GM12878 (cell line): Measurements from ENCODE around the gene CNTN4. TPM values are rescaled to one million over a fixed set of nuclear protein-coding genes. Genes with fewer than 3 reads are reported as not detected.

Experiments used
- ATAC-seq: fragments of 200-7000 bp; cut with Tn5 transposase; 3 replicates; pipeline ENCODE4 v1.9.1; 2020; ENCODE audit warnings: mild to moderate bottlenecking, moderate library complexity
- BruUV-seq: library from RNA; stranded (reverse); fragments of 400-500 nt; replicated peaks from 2 replicates; lab custom pipeline; 2021; lab: Mats Ljungman, UMichigan
- CTCF ChIA-PET: fragments of 300-600 bp; sonication (Branson Sonifier 250); formaldehyde crosslinking; extraction: SDS; loops from one replicate; lab custom pipeline; 2021; ENCODE audit warnings: inconsistent platforms; lab: Yijun Ruan, JAX
- POLR2A ChIA-PET: fragments of 350-600 bp; formaldehyde crosslinking; extraction: SDS; loops from one replicate; lab custom pipeline; 2021; ENCODE audit warnings: inconsistent platforms; lab: Charles Lee
- RAD21 ChIA-PET: fragments of 300-600 bp; sonication (Branson Sonifier 250); formaldehyde crosslinking; loops from one replicate; lab custom pipeline; 2023; ENCODE audit warnings: antibody characterized with exemption; ENCODE audit not compliant: unreplicated experiment; lab: Charles Lee
- SMC1A ChIA-PET: fragments of 300-600 bp; sonication (Branson Sonifier 250); formaldehyde crosslinking; loops from one replicate; lab custom pipeline; 2023; ENCODE audit not compliant: unreplicated experiment, uncharacterized antibody; lab: Charles Lee
- DNase-seq: peaks from one replicate; pipeline ENCODE4 v3.0.0-alpha.2; 2011; ENCODE audit warnings: low read depth, low spot score
- FAIRE-seq: peaks from 3 replicates; lab custom pipeline; 2011; peaks lifted over from hg19 to GRCh38; lab: Jason Lieb, UNC
- H2AFZ ChIP-seq: 2 replicates; pipeline ENCODE4 v1.6.0; 2011; ENCODE audit warnings: low read depth, low read length, control low read depth; ENCODE audit not compliant: control insufficient read depth
- H3K27ac ChIP-seq: 2 replicates; pipeline ENCODE4 v1.5.1; 2011; ENCODE audit warnings: control low read depth; ENCODE audit not compliant: control insufficient read depth, insufficient read depth
- H3K27me3 ChIP-seq, 2 experiments: replicated peaks in 1 of 2; 2 replicates each; pipeline versions ENCODE4 v1.6.0 to v1.6.1; 2011; ENCODE audit warnings: low read length in 1 of 2; ENCODE audit not compliant: control insufficient read depth in 2 of 2, insufficient read depth in 2 of 2
- H3K36me3 ChIP-seq, 2 experiments: 2 replicates each; pipeline ENCODE4 v1.5.1; 2011; ENCODE audit warnings: low read length in 1 of 2; ENCODE audit not compliant: control insufficient read depth in 2 of 2, insufficient read depth in 2 of 2
- H3K4me1 ChIP-seq: 2 replicates; pipeline ENCODE4 v1.6.1; 2011; ENCODE audit warnings: mild to moderate bottlenecking, low read length, moderate library complexity, mixed read lengths; ENCODE audit not compliant: control insufficient read depth, insufficient read depth
- H3K4me2 ChIP-seq: 2 replicates; pipeline ENCODE4 v1.6.0; 2011; ENCODE audit warnings: control low read depth; ENCODE audit not compliant: control insufficient read depth, insufficient read depth
- H3K4me3 ChIP-seq: fragments of 200-600 bp; sonication (generic); 2 replicates; pipeline ENCODE4 v1.5.1; 2016
- H3K79me2 ChIP-seq: 2 replicates; pipeline ENCODE4 v1.6.0; 2011; ENCODE audit warnings: low read length; ENCODE audit not compliant: control insufficient read depth, insufficient read depth
- H3K9ac ChIP-seq: 2 replicates; pipeline ENCODE4 v1.8.0; 2011; ENCODE audit warnings: low read length, control low read depth, mixed read lengths; ENCODE audit not compliant: control insufficient read depth, insufficient read depth
- H3K9me3 ChIP-seq: replicated peaks from 3 replicates; pipeline ENCODE4 v1.5.1; 2011; ENCODE audit warnings: mild to moderate bottlenecking, low read length; ENCODE audit not compliant: control insufficient read depth, insufficient read depth
- H4K20me1 ChIP-seq: 2 replicates; pipeline ENCODE4 v1.6.0; 2011; ENCODE audit not compliant: control insufficient read depth, insufficient read depth
- CHD1 ChIP-seq: IDR thresholded peaks from 2 replicates; pipeline ENCODE4 v1.6.1; 2012; ENCODE audit warnings: low read depth, low read length, improper control_type of control experiment
- CREB1 ChIP-seq: IDR thresholded peaks from 2 replicates; pipeline ENCODE4 v1.6.1; 2012; ENCODE audit warnings: low read depth, mild to moderate bottlenecking, inconsistent platforms
- EP300 ChIP-seq, 2 experiments: fragments of 150-350 bp in 1 of 2; IDR thresholded peaks; 2 replicates each; pipeline ENCODE4 v1.6.1; 2011 to 2012; ENCODE audit warnings: low read depth in 2 of 2, low read length in 2 of 2, borderline replicate concordance in 1 of 2, improper control_type of control experiment in 1 of 2, inconsistent platforms in 1 of 2; ENCODE audit not compliant: control insufficient read depth in 1 of 2
- GABPA ChIP-seq: IDR thresholded peaks from 2 replicates; pipeline ENCODE4 v1.6.1; 2014; ENCODE audit warnings: antibody characterized with exemption, low read depth, mild to moderate bottlenecking, inconsistent platforms
- HDAC2 ChIP-seq: fragments of 200-600 bp; sonication (generic); IDR thresholded peaks from 2 replicates; pipeline ENCODE4 v1.6.1; 2017
- MEF2B ChIP-seq: fragments of 450-650 bp; IDR thresholded peaks from 2 replicates; pipeline ENCODE4 v1.6.1; 2018; ENCODE audit warnings: mild to moderate bottlenecking, moderate library complexity; ENCODE audit not compliant: partially characterized antibody, poor library complexity, severe bottlenecking
- NBN ChIP-seq: fragments of 450-650 bp; IDR thresholded peaks from 2 replicates; pipeline ENCODE4 v1.6.1; 2016
- NR2F1 ChIP-seq: fragments of 450-650 bp; conservative IDR thresholded peaks from 2 replicates; pipeline ENCODE4 v1.6.1; 2017; ENCODE audit warnings: mild to moderate bottlenecking
- RUNX3 ChIP-seq: IDR thresholded peaks from 2 replicates; pipeline ENCODE4 v1.6.1; 2012; ENCODE audit warnings: low read length, inconsistent platforms
- TCF7 ChIP-seq: IDR thresholded peaks from 2 replicates; pipeline ENCODE4 v1.6.1; 2014; ENCODE audit warnings: antibody characterized with exemption, borderline replicate concordance
- ZNF384 ChIP-seq: IDR thresholded peaks from 2 replicates; pipeline ENCODE4 v1.6.1; 2012; ENCODE audit warnings: low read depth, mild to moderate bottlenecking, low read length, improper control_type of control experiment, borderline replicate concordance
- ZNF592 ChIP-seq: fragments of 450-650 bp; IDR thresholded peaks from 2 replicates; pipeline ENCODE4 v1.6.1; 2017; ENCODE audit warnings: mild to moderate bottlenecking, moderate library complexity
- WGBS: methylation state at CpG from one replicate; pipeline ENCODE4 v1.1.6; 2016; ENCODE audit warnings: low lambda C conversion rate; ENCODE audit not compliant: insufficient replicate concordance, insufficient coverage; ENCODE audit errors: missing lambda C conversion rate; 5-methylcytosine and 5-hydroxymethylcytosine counted together
- in situ Hi-C: fragments of 300-500 bp; cut with MboI; formaldehyde crosslinking; loops from 9 replicates; pipeline ENCODE4 v1.14.3; 2018; ENCODE audit warnings: mixed read lengths
- intact Hi-C: fragments of 100-400 bp; cut with micrococcal nuclease; formaldehyde crosslinking; loops from one replicate; pipeline ENCODE4 v1.14.2; 2022; ENCODE audit not compliant: unreplicated experiment
- polyA plus RNA-seq, 11 experiments: library from polyadenylated mRNA; depleted of rRNA in 4 of 11; unstranded in 6 of 11; stranded (reverse) in 5 of 11; fragments of >200 nt; fragmentation: Nextera tagmentation in 4 of 11; fragmentation: Illumina TruSeq in 1 of 11; extraction: Ambion mirVana in 4 of 11; extraction: Trizol in 1 of 11; gene quantifications; 1 replicate in 1 of 11; 2 replicates in 10 of 11; pipeline versions ENCODE4 v1.2.1 to v1.2.3, GENCODE V29; 2011 to 2016; ENCODE audit warnings: inconsistent platforms in 2 of 11, missing spikeins in 2 of 11, low read depth in 1 of 11
- total RNA-seq, 4 experiments: library from RNA; depleted of rRNA in 3 of 4; stranded (reverse); fragments of >200 nt in 3 of 4; fragmentation: Illumina TruSeq in 1 of 4; extraction: Trizol in 1 of 4; gene quantifications; 2 replicates each; pipeline versions ENCODE4 v1.2.1 to v1.2.3, GENCODE V29; 2013 to 2021

The CNTN4 gene
- total and polyA plus RNA-seq, 10 of the 15 experiments (the other 5 are each of a cell fraction or from before 2014, with no cell fraction given): 0.05 to 0.43 (median 0.15) TPM; not detected in 1

GRCh38 chr3:2536575-2536974 lies 437.9 kb downstream of the CNTN4 start:
- no peak overlapping the region for H3K4me3 ChIP-seq
- FAIRE-seq: no peak
- RAD21 ChIA-PET: no interaction called here
- peaks cover 10% of the 10 kb centered on the region for H3K4me1 ChIP-seq
- no peak for ATAC-seq
- 54% methylated on average over 2 of the region's 2 CpGs for WGBS
- TF ChIP-seq CHD1 (no peak), NBN (no peak)
- TF ChIP-seq, all 136 proteins: peak for 0
- BruUV-seq: no TSS peak
- H3K9me3 ChIP-seq: peaks cover 6% of the 10 kb centered on the region
- H3K79me2 ChIP-seq: no peaks in the 10 kb centered on the region
- CTCF ChIA-PET: interaction anchor here (0.7 to 1.1 kb wide), 3 partner anchors 13 to 386 kb away, joined by 3 to 5 read pairs (median 3); no protein-coding TSS in a partner anchor
- no peaks in the 10 kb centered on the region for H4K20me1 ChIP-seq
- H3K27ac ChIP-seq: no peak overlapping the region
- H2AFZ ChIP-seq: no peak overlapping the region
- no peak overlapping the region for H3K4me2 ChIP-seq
- H3K36me3 ChIP-seq: no peaks in the 10 kb centered on the region
- intact Hi-C loops (loop anchor here (10.0 kb wide), 1 partner anchor 638 kb away; the partner anchor contains the start of gene CRBN), in situ Hi-C loops (no loop called here)
- SMC1A ChIA-PET: interaction anchor here (0.8 to 2.4 kb wide), 2 partner anchors 9 to 14 kb away, joined by 3 to 11 read pairs; no protein-coding TSS in a partner anchor
- POLR2A ChIA-PET: no interaction called here
- no peak for DNase-seq
- H3K9ac ChIP-seq: no peak overlapping the region
- no peaks in the 10 kb centered on the region for H3K27me3 ChIP-seq

GRCh38 chr3:2540115-2540514 lies 441.4 kb downstream of the CNTN4 start:
- H3K36me3 ChIP-seq: no peaks in the 10 kb centered on the region
- no peak overlapping the region for H3K27ac ChIP-seq
- 50% methylated on average over 5 of the region's 5 CpGs for WGBS
- H3K9ac ChIP-seq: no peak overlapping the region
- H3K79me2 ChIP-seq: no peaks in the 10 kb centered on the region
- intact Hi-C loops: no loop called here
- ChIA-PET SMC1A (interaction anchor here (0.5 to 1.2 kb wide), 2 partner anchors 18 to 1236 kb away, joined by 3 read pairs; no protein-coding TSS in a partner anchor), CTCF (no interaction called here), POLR2A (no interaction called here), RAD21 (no interaction called here)
- in situ Hi-C loops: no loop called here
- no peak for DNase-seq
- no peak for FAIRE-seq
- H3K4me1 ChIP-seq: peaks cover 10% of the 10 kb centered on the region
- no peaks in the 10 kb centered on the region for H3K27me3 ChIP-seq
- H3K9me3 ChIP-seq: peaks cover 9% of the 10 kb centered on the region
- no peak overlapping the region for H2AFZ ChIP-seq
- no TSS peak for BruUV-seq
- ATAC-seq: no peak
- no peak overlapping the region for H3K4me3 ChIP-seq
- H4K20me1 ChIP-seq: no peaks in the 10 kb centered on the region
- H3K4me2 ChIP-seq: no peak overlapping the region
- TF ChIP-seq ZNF384 (no peak), HDAC2 (no peak), NR2F1 (no peak), MEF2B (no peak), TCF7 (no peak), CREB1 (no peak), RUNX3 (no peak), ZNF592 (no peak), GABPA (no peak), EP300 (IDR thresholded peaks at IDR 0.05; ENCODE audit: borderline replicate concordance in 1 of 2, control insufficient read depth in 1 of 2, low read depth in 2 of 2, low read length in 2 of 2) (no peak)
